Measurements from ENCODE around the gene PCSK5.

DNA sequence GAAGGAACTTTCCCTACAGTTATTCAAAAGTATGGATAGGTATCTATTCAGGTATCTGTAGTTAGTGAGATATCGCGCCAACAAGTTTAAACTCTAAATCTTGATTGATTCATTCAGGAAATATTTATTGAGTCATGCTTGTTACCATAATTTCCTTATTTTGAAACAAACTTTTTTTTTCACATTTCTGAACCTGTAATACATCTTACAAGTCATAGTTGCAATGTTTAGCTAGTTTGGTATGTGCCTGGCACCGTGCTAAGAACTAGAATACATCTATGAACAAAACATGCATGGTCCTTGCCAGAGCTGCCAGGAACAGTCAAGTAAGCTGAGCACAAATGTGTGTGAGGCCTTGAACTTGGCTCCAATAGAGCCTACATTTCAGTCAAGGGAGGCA is 226.4 kb downstream of the PCSK5 start:
- TF ChIP-seq, protein P1, sequence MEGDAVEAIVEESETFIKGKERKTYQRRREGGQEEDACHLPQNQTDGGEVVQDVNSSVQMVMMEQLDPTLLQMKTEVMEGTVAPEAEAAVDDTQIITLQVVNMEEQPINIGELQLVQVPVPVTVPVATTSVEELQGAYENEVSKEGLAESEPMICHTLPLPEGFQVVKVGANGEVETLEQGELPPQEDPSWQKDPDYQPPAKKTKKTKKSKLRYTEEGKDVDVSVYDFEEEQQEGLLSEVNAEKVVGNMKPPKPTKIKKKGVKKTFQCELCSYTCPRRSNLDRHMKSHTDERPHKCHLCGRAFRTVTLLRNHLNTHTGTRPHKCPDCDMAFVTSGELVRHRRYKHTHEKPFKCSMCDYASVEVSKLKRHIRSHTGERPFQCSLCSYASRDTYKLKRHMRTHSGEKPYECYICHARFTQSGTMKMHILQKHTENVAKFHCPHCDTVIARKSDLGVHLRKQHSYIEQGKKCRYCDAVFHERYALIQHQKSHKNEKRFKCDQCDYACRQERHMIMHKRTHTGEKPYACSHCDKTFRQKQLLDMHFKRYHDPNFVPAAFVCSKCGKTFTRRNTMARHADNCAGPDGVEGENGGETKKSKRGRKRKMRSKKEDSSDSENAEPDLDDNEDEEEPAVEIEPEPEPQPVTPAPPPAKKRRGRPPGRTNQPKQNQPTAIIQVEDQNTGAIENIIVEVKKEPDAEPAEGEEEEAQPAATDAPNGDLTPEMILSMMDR (IDR thresholded peaks at IDR 0.05; ENCODE audit: borderline replicate concordance, extremely low read depth, low read length, poor library complexity, severe bottlenecking): no peak
- no peak for TF ChIP-seq EZH2 (IDR thresholded peaks at IDR 0.05; ENCODE audit: borderline replicate concordance, low read depth, low read length, severe bottlenecking)

Data from DND-41 (cell line).